ENCODE results near the gene JAK3.
"Not testable (repeated sequence)": the region's sequence is repeated elsewhere in the genome, so short reads cannot be mapped to it uniquely, and the experiment has no call there.

JAK3 gene

GRCh38 chr19:17847538-17848366, at the start of gene JAK3:
Gene JAK3, minus strand, starts transcription at chr19:17847982. Its CDS starts 3,565 bp downstream, at chr19:17844417.
- peak; percentile 41 for DNase-seq

GRCh38 chr19:17893766-17894165, 46.0 kb upstream of the JAK3 start:
- DNase-seq, result no peak

GRCh38 chr19:17889609-17890214, 41.9 kb upstream of the JAK3 start:
- DNase-seq, result no peak

- no peak for DNase-seq
Observed at GRCh38 chr19:17888260-17888659, 40.5 kb upstream of the JAK3 start.

- DNase-seq, result not testable (repeated sequence)
Observed at GRCh38 chr19:17887221-17887620, 39.4 kb upstream of the JAK3 start.

GRCh38 chr19:17886515-17886914, 38.7 kb upstream of the JAK3 start:
- no peak for DNase-seq

GRCh38 chr19:17883627-17884410, 36.0 kb upstream of the JAK3 start:
- no peak for DNase-seq

- no peak for DNase-seq
Observed at GRCh38 chr19:17881701-17882100, 33.9 kb upstream of the JAK3 start.

- no peak for DNase-seq
Observed at GRCh38 chr19:17879466-17879865, 31.7 kb upstream of the JAK3 start.

- no peak for DNase-seq
Observed at GRCh38 chr19:17877696-17878095, 29.9 kb upstream of the JAK3 start.

- no peak for DNase-seq
Observed at GRCh38 chr19:17874758-17875135, 27.0 kb upstream of the JAK3 start.

GRCh38 chr19:17873786-17874757, 26.3 kb upstream of the JAK3 start:
- DNase-seq, result peak; percentile 79

GRCh38 chr19:17872251-17873001, 24.6 kb upstream of the JAK3 start:
- DNase-seq, result peak; percentile 68

- peak; percentile 65 for DNase-seq
Observed at GRCh38 chr19:17871878-17872250, 24.1 kb upstream of the JAK3 start, which contains the start of gene SLC5A5. Gene SLC5A5, plus strand, starts transcription at chr19:17871945. Its CDS starts 375 bp downstream, at chr19:17872320.

GRCh38 chr19:17871032-17871877, 23.5 kb upstream of the JAK3 start:
- DNase-seq, result no peak

GRCh38 chr19:17869114-17869608, 21.4 kb upstream of the JAK3 start:
- no peak for DNase-seq

- DNase-seq, result no peak
Observed at GRCh38 chr19:17868669-17869068, 20.9 kb upstream of the JAK3 start.

- peak; percentile 64 for DNase-seq
Observed at GRCh38 chr19:17866964-17867486, 19.2 kb upstream of the JAK3 start.

GRCh38 chr19:17866312-17866963, 18.7 kb upstream of the JAK3 start:
- DNase-seq, result peak; percentile 41

Measured in DMS53 (cell line).